ENCODE results near the gene SMYD4. TPM values are rescaled to one million over a fixed set of nuclear protein-coding genes. Genes with fewer than 3 reads are reported as not detected.
A peak's percentile ranks its signal among the peaks of the same experiment; 100 is the strongest.
"Not testable (repeated sequence)": the region's sequence is repeated elsewhere in the genome, so short reads cannot be mapped to it uniquely, and the experiment has no call there.

Gene SMYD4
- total RNA-seq, 1 donor from 2014 or later: 7.6 TPM

- Histone ChIP-seq H3K27ac (peak overlapping the region; percentile 80 to 81), H3K4me1 (peaks cover 0 to 8% of the 10 kb centered on the region in 2 donors), H3K27me3 (no peaks in the 10 kb centered on the region), H3K9me3 (no peaks in the 10 kb centered on the region), H3K36me3 (peaks cover 12 to 19% of the 10 kb centered on the region in 2 donors), H3K4me3 (peak overlapping the region; percentile 90 to 95)
- no peak for DNase-seq (ENCODE audit: low spot score in 2 of 2)
- intact Hi-C loops (cut with DNase I): no loop called here
- TF ChIP-seq CTCF (IDR thresholded peaks at IDR 0.05): no peak
Observed at GRCh38 chr17:1829216-1829591, 498 bp downstream of the SMYD4 start.

DNA sequence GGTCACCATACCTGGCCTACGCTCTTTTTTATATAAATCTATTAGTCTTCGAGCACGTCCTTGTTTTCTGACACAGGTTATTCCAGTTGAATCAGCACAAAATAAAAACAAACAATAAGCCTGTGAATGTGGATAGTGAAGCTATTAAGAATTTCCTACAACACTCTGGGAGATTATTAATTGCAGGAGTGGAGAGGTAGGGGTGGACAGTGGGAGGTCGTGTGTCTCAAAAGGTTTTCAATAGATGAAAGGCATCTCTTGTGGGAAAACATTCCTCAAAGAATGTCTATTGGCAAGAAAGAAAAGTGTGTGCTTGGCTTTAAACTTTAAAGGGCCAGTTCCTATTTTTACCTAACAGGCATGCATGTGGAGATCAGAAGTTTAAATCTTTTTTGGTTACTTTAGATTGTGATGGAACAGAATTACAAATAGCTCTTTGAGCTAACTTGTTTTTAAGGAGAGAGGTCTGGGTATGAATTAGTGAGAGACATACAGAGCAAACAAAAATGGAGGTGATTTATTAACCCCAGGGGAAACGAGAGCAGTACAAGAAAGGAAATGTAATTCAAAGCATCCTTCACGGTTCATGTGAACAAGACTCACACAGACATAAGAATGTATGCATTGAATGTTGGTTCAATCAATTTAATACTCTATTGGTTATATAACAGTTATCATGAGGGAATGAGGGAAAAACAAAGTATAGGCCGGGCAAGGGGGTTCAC, 9.0 kb downstream of the SMYD4 start:
- H3K4me3 ChIP-seq: no peak overlapping the region
- H3K4me1 ChIP-seq: no peaks in the 10 kb centered on the region
- intact Hi-C loops (cut with DNase I): no loop called here
- no peaks in the 10 kb centered on the region for H3K27me3 ChIP-seq
- no peak overlapping the region for H3K27ac ChIP-seq
- DNase-seq (ENCODE audit: low spot score in 2 of 2): no peak
- TF ChIP-seq CTCF (IDR thresholded peaks at IDR 0.05): no peak
- no peaks in the 10 kb centered on the region for H3K9me3 ChIP-seq
- peaks cover 0 to 11% of the 10 kb centered on the region in 2 donors for H3K36me3 ChIP-seq

GRCh38 chr17:1813088-1813487, 16.6 kb downstream of the SMYD4 start:
- Histone ChIP-seq H3K27ac (no peak overlapping the region), H3K4me3 (no peak overlapping the region), H3K4me1 (no peaks in the 10 kb centered on the region), H3K27me3 (no peaks in the 10 kb centered on the region), H3K9me3 (no peaks in the 10 kb centered on the region), H3K36me3 (peaks cover 11 to 16% of the 10 kb centered on the region in 2 donors)
- DNase-seq (ENCODE audit: low spot score in 2 of 2): no peak
- no peak for TF ChIP-seq CTCF (IDR thresholded peaks at IDR 0.05)
- intact Hi-C loops (cut with DNase I): no loop called here

DNA sequence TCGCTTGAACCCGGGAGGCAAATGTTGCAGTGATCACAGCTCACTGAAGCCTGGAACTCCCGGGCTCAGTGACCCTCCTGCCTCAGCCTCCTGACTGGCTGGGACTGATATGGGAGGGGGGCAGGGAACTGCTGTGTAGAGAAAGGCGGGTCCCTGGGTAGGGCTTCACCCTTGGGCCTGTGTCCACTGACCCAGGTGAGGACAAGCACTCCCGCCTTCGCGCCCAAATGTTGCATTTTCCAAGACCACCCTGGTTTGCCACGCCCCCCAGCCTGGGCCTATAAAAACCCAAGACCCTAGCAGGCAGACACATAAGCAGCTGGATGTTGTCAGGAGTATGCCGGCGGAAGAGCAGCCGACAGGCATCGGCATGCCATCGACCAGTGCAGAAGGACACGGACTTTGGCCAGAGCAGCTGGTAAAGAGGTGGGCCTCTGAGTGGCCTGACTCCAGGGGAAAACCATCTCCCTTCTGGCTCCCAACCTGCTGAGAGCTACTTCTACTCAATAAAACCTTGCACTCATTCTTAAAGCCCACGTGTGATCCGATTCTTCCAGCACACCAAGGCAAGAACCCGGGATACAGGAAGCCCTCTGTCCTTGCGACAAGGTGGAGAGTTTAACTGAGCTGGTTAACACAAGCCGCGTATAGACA, 19.1 kb downstream of the SMYD4 start:
- Histone ChIP-seq H3K27ac (no peak overlapping the region), H3K27me3 (no peaks in the 10 kb centered on the region), H3K4me3 (no peak overlapping the region), H3K4me1 (no peaks in the 10 kb centered on the region), H3K36me3 (peaks cover 11 to 16% of the 10 kb centered on the region in 2 donors), H3K9me3 (no peaks in the 10 kb centered on the region)
- DNase-seq (ENCODE audit: low spot score in 2 of 2): no peak
- TF ChIP-seq CTCF (IDR thresholded peaks at IDR 0.05): no peak
- intact Hi-C loops (cut with DNase I): no loop called here

- H3K4me3 ChIP-seq; H3K9me3 ChIP-seq; intact Hi-C loops (cut with DNase I); H3K27me3 ChIP-seq; H3K4me1 ChIP-seq; H3K27ac ChIP-seq: not testable (repeated sequence)
- H3K36me3 ChIP-seq: peaks cover 11 to 17% of the 10 kb centered on the region in 2 donors
- peak in 1 of 2 donors; percentile 13 for DNase-seq (ENCODE audit: low spot score in 2 of 2)
Observed at GRCh38 chr17:1809815-1810214, 19.9 kb downstream of the SMYD4 start.

DNA sequence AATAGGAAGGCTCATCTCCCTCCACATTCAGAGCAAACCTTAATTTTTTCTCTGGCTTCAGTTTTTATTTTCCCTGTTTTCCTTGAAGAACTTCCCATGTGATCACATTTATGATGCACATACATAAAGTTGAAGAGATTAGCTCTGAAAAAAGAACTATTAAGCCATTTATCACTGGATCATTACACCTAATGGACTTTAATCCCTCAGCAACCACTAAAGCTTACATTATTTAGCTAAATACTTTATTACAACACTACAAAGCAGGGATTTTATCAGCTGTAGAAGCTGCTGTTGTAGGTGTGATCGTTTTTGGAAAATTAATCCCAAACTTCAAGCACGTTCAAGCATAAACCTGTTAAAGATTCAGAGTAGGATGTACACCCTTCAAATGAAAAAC, 21.1 kb downstream of the SMYD4 start:
- Histone ChIP-seq H3K4me1 (no peaks in the 10 kb centered on the region), H3K36me3 (peaks cover 17 to 28% of the 10 kb centered on the region in 2 donors), H3K9me3 (no peaks in the 10 kb centered on the region), H3K27me3 (no peaks in the 10 kb centered on the region), H3K27ac (no peak overlapping the region), H3K4me3 (no peak overlapping the region)
- no peak for DNase-seq (ENCODE audit: low spot score in 2 of 2)
- intact Hi-C loops (cut with DNase I): no loop called here
- TF ChIP-seq CTCF (IDR thresholded peaks at IDR 0.05): no peak

Data from ascending aorta (tissue), 2 donors.